ENCODE data around the gene RAD18.

GRCh38 chr3:8964436-8965370 lies 1.4 kb upstream of the RAD18 start:
- TF ChIP-seq, protein P1, sequence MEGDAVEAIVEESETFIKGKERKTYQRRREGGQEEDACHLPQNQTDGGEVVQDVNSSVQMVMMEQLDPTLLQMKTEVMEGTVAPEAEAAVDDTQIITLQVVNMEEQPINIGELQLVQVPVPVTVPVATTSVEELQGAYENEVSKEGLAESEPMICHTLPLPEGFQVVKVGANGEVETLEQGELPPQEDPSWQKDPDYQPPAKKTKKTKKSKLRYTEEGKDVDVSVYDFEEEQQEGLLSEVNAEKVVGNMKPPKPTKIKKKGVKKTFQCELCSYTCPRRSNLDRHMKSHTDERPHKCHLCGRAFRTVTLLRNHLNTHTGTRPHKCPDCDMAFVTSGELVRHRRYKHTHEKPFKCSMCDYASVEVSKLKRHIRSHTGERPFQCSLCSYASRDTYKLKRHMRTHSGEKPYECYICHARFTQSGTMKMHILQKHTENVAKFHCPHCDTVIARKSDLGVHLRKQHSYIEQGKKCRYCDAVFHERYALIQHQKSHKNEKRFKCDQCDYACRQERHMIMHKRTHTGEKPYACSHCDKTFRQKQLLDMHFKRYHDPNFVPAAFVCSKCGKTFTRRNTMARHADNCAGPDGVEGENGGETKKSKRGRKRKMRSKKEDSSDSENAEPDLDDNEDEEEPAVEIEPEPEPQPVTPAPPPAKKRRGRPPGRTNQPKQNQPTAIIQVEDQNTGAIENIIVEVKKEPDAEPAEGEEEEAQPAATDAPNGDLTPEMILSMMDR (IDR thresholded peaks at IDR 0.05) = no peak
- TF ChIP-seq POLR2A (IDR thresholded peaks at IDR 0.05) = no peak
